DOHH2 (cell line): ENCODE data around the gene SMIM9.

Experiments
- H3F3A ChIP-seq: fragments of 200-600 bp; sonication (generic), shearing (Covaris generic); 2 replicates; pipeline ENCODE4 v1.6.0; 2016; ENCODE audit warnings: antibody characterized with exemption, mild to moderate bottlenecking; ENCODE audit not compliant: control insufficient read depth, insufficient read depth
- H3K27ac ChIP-seq: fragments of 200-600 bp; sonication (generic); 2 replicates; pipeline ENCODE4 v1.5.1; 2014; ENCODE audit warnings: low read depth, mild to moderate bottlenecking, low read length, moderate library complexity
- H3K27me3 ChIP-seq: fragments of 200-600 bp; sonication (generic); 2 replicates; pipeline ENCODE4 v1.6.1; 2014; ENCODE audit warnings: mild to moderate bottlenecking, low read length, mixed read lengths; ENCODE audit not compliant: control insufficient read depth
- H3K36me3 ChIP-seq: fragments of 200-600 bp; sonication (generic); 2 replicates; pipeline ENCODE4 v1.6.1; 2014; ENCODE audit warnings: mild to moderate bottlenecking, low read length, moderate library complexity, mixed read lengths; ENCODE audit not compliant: control insufficient read depth
- H3K4me1 ChIP-seq: fragments of 200-600 bp; sonication (generic); 2 replicates; pipeline ENCODE4 v1.6.1; 2014; ENCODE audit warnings: mild to moderate bottlenecking, low read length, mixed read lengths; ENCODE audit not compliant: control insufficient read depth
- H3K4me2 ChIP-seq: fragments of 200-600 bp; sonication (generic); 2 replicates; pipeline ENCODE4 v1.6.0; 2014; ENCODE audit warnings: mild to moderate bottlenecking, low read length, moderate library complexity
- H3K4me3 ChIP-seq: fragments of 200-600 bp; sonication (generic); 2 replicates; pipeline ENCODE4 v1.5.1; 2014; ENCODE audit warnings: mild to moderate bottlenecking, low read length, mixed read lengths
- H3K79me2 ChIP-seq: fragments of 200-600 bp; sonication (generic); 2 replicates; pipeline ENCODE4 v1.6.1; 2014; ENCODE audit warnings: mild to moderate bottlenecking, low read length, mixed read lengths; ENCODE audit not compliant: control insufficient read depth
- H3K9me2 ChIP-seq: fragments of 200-600 bp; sonication (generic); replicated peaks from 2 replicates; pipeline ENCODE4 v1.6.1; 2014; ENCODE audit warnings: mild to moderate bottlenecking, low read length, mixed read lengths; ENCODE audit not compliant: control insufficient read depth
- H3K9me3 ChIP-seq: fragments of 200-600 bp; sonication (generic); 2 replicates; pipeline ENCODE4 v1.6.1; 2014; ENCODE audit warnings: antibody characterized with exemption, low read length, mixed read lengths; ENCODE audit not compliant: control insufficient read depth, insufficient read depth
- H4K20me1 ChIP-seq: fragments of 200-600 bp; sonication (generic); 2 replicates; pipeline ENCODE4 v1.6.0; 2014; ENCODE audit warnings: low read depth, mild to moderate bottlenecking, antibody characterized with exemption, low read length, moderate library complexity; ENCODE audit not compliant: control insufficient read depth, insufficient read depth
- CTCF ChIP-seq: fragments of 200-600 bp; sonication (generic); IDR thresholded peaks from one replicate; pipeline ENCODE4 v1.5.1; 2014; ENCODE audit warnings: antibody characterized with exemption, mild to moderate bottlenecking, low read depth, low read length; ENCODE audit not compliant: poor library complexity, severe bottlenecking
- EZH2phosphoT487 ChIP-seq: fragments of 200-600 bp; sonication (generic); IDR thresholded peaks from 2 replicates; pipeline ENCODE4 v1.6.1; 2017; ENCODE audit warnings: borderline replicate concordance, mild to moderate bottlenecking, antibody characterized with exemption, low read length, moderate library complexity, mixed read lengths

The SMIM9 gene

GRCh38 chrX:154804261-154804956 lies 30.1 kb downstream of the SMIM9 start:
- H3K4me2 ChIP-seq = no peak overlapping the region
- H3K36me3 ChIP-seq = no peaks in the 10 kb centered on the region
- H3K4me3 ChIP-seq = no peak overlapping the region
- no peak overlapping the region for H3K27ac ChIP-seq
- H4K20me1 ChIP-seq = no peaks in the 10 kb centered on the region
- no peaks in the 10 kb centered on the region for H3F3A ChIP-seq
- no peaks in the 10 kb centered on the region for H3K9me2 ChIP-seq
- no peaks in the 10 kb centered on the region for H3K79me2 ChIP-seq
- H3K27me3 ChIP-seq = peaks cover 3% of the 10 kb centered on the region; the same call in 1 of the 2 replicates
- TF ChIP-seq EZH2phosphoT487 = no peak
- no peak for TF ChIP-seq CTCF
- H3K9me3 ChIP-seq = no peaks in the 10 kb centered on the region
- H3K4me1 ChIP-seq = peaks cover 9% of the 10 kb centered on the region; the same call in 1 of the 2 replicates

GRCh38 chrX:154802947-154803346 lies 31.5 kb downstream of the SMIM9 start:
- Histone ChIP-seq H3K27me3 (peaks cover 3% of the 10 kb centered on the region; the same call in 1 of the 2 replicates), H3K4me1 (peaks cover 9% of the 10 kb centered on the region; the same call in 1 of the 2 replicates), H3K4me3 (no peak overlapping the region), H3K36me3 (no peaks in the 10 kb centered on the region), H3K27ac (no peak overlapping the region), H4K20me1 (no peaks in the 10 kb centered on the region), H3K79me2 (no peaks in the 10 kb centered on the region), H3K9me3 (no peaks in the 10 kb centered on the region), H3F3A (no peaks in the 10 kb centered on the region), H3K9me2 (no peaks in the 10 kb centered on the region), H3K4me2 (no peak overlapping the region)
- TF ChIP-seq CTCF (no peak), EZH2phosphoT487 (no peak)

- TF ChIP-seq CTCF (no peak), EZH2phosphoT487 (no peak)
- Histone ChIP-seq H3K27ac (no peak overlapping the region), H3K27me3 (peaks cover 3% of the 10 kb centered on the region; the same call in 1 of the 2 replicates), H3K4me1 (peaks cover 6% of the 10 kb centered on the region; the same call in 1 of the 2 replicates), H3K79me2 (no peaks in the 10 kb centered on the region), H3K9me3 (no peaks in the 10 kb centered on the region), H3K9me2 (no peaks in the 10 kb centered on the region), H4K20me1 (no peaks in the 10 kb centered on the region), H3K4me2 (no peak overlapping the region), H3F3A (no peaks in the 10 kb centered on the region), H3K36me3 (no peaks in the 10 kb centered on the region), H3K4me3 (no peak overlapping the region)
Measured at GRCh38 chrX:154800478-154801210, 33.8 kb downstream of the SMIM9 start.
